Tibial nerve (tissue), 4 donors: ENCODE results near the gene B9D2. TPM values are rescaled to one million over a fixed set of nuclear protein-coding genes. Genes with fewer than 3 reads are reported as not detected.

ENCODE experiments used
- DNase-seq, 2 donors: peaks; one replicate each; pipeline ENCODE4 v3.0.0-alpha.2; 2019; ENCODE audit warnings: low spot score in 2 of 2
- H3K27ac ChIP-seq, 4 donors: fragments of 200-600 bp; sonication (generic) in 3 of 4; one replicate each; pipeline ENCODE4 v1.5.1; 2017 to 2019; ENCODE audit warnings: mild to moderate bottlenecking in 1 of 4
- H3K27me3 ChIP-seq, 2 donors: fragments of 200-600 bp; sonication (generic) in 1 of 2; one replicate each; pipeline versions ENCODE4 v1.5.1 to v1.6.0; 2017 to 2019
- H3K36me3 ChIP-seq, 3 donors: fragments of 200-600 bp; sonication (generic); one replicate each; pipeline ENCODE4 v1.5.1; 2018 to 2019
- H3K4me1 ChIP-seq, 4 donors: fragments of 200-600 bp; sonication (generic) in 3 of 4; one replicate each; pipeline ENCODE4 v1.5.1; 2017 to 2019
- H3K4me3 ChIP-seq, 4 donors: fragments of 200-600 bp; sonication (generic) in 3 of 4; one replicate each; pipeline ENCODE4 v1.5.1; 2017 to 2019; ENCODE audit warnings: mild to moderate bottlenecking in 1 of 4, moderate library complexity in 1 of 4
- H3K9me3 ChIP-seq, 4 donors: fragments of 200-600 bp; sonication (generic) in 3 of 4; one replicate each; pipeline ENCODE4 v1.5.1; 2017 to 2019
- EP300 ChIP-seq, 2 donors: sonication (generic); formaldehyde crosslinking; IDR thresholded peaks; one replicate each; pipeline ENCODE4 v1.6.1; 2017; ENCODE audit warnings: antibody characterized with exemption in 2 of 2, mild to moderate bottlenecking in 1 of 2
- POLR2A ChIP-seq, 2 donors: fragments of 450-650 bp; IDR thresholded peaks; one replicate each; pipeline ENCODE4 v1.6.1; 2017; ENCODE audit warnings: antibody characterized with exemption in 2 of 2, mild to moderate bottlenecking in 2 of 2, moderate library complexity in 2 of 2
- WGBS, 2 donors: methylation state at CpG; one replicate each; pipeline ENCODE4 v1.1.5; 2018; 5-methylcytosine and 5-hydroxymethylcytosine counted together
- total RNA-seq, 4 donors: library from RNA; depleted of rRNA; stranded (reverse); fragments of >200 nt; gene quantifications; one replicate each; pipeline ENCODE4 v1.1.0, GENCODE V29; 2016
- TF ChIP-seq, protein P1 (sequence below), 5 experiments: fragments of 200-600 bp in 3 of 5; fragments of 450-650 bp in 2 of 5; sonication (generic) in 3 of 5; IDR thresholded peaks; one replicate each; pipeline ENCODE4 v1.5.1; 2016 to 2019; ENCODE audit warnings: antibody characterized with exemption in 5 of 5, mild to moderate bottlenecking in 3 of 5, moderate library complexity in 2 of 5

Gene B9D2
- total RNA-seq, 4 donors from 2014 or later: 0.87 to 8.2 (median 3.6) TPM

GRCh38 chr19:41311072-41311471, 52.9 kb downstream of the B9D2 start:
- Histone ChIP-seq H3K4me1 (peaks cover 0 to 47% (median 27%) of the 10 kb centered on the region in 4 donors), H3K27ac (peak overlapping the region in 3 of 4 donors; percentile 93 to 99 (median 96)), H3K4me3 (peak overlapping the region; percentile 61 to 86 (median 74)), H3K9me3 (no peaks in the 10 kb centered on the region), H3K36me3 (peaks cover 0 to 42% (median 10%) of the 10 kb centered on the region in 3 donors), H3K27me3 (no peaks in the 10 kb centered on the region)
- 55 to 62% methylated on average over 5 of the region's 5 CpGs for WGBS, 2 donors
- no peak for TF ChIP-seq EP300 (IDR thresholded peaks at IDR 0.05)
- TF ChIP-seq POLR2A (IDR thresholded peaks at IDR 0.05): no peak
- TF ChIP-seq, protein P1, sequence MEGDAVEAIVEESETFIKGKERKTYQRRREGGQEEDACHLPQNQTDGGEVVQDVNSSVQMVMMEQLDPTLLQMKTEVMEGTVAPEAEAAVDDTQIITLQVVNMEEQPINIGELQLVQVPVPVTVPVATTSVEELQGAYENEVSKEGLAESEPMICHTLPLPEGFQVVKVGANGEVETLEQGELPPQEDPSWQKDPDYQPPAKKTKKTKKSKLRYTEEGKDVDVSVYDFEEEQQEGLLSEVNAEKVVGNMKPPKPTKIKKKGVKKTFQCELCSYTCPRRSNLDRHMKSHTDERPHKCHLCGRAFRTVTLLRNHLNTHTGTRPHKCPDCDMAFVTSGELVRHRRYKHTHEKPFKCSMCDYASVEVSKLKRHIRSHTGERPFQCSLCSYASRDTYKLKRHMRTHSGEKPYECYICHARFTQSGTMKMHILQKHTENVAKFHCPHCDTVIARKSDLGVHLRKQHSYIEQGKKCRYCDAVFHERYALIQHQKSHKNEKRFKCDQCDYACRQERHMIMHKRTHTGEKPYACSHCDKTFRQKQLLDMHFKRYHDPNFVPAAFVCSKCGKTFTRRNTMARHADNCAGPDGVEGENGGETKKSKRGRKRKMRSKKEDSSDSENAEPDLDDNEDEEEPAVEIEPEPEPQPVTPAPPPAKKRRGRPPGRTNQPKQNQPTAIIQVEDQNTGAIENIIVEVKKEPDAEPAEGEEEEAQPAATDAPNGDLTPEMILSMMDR (IDR thresholded peaks at IDR 0.05): no peak
- DNase-seq: no peak

- peak within 1 kb of the TSS; percentile 93 to 99 (median 96) for H3K27ac ChIP-seq
- peak; percentile 34 to 67 for TF ChIP-seq POLR2A (IDR thresholded peaks at IDR 0.05)
- TF ChIP-seq EP300 (IDR thresholded peaks at IDR 0.05): peak; percentile 56 to 88
- TF ChIP-seq, protein P1 (IDR thresholded peaks at IDR 0.05): peak in 1 of 5 experiments; percentile 40
- H3K27me3 ChIP-seq: no peaks in the 10 kb centered on the region
- H3K4me3 ChIP-seq: peak within 1 kb of the TSS; percentile 61 to 86 (median 74)
- peaks cover 0 to 47% (median 27%) of the 10 kb centered on the region in 4 donors for H3K4me1 ChIP-seq
- no peaks in the 10 kb centered on the region for H3K9me3 ChIP-seq
- H3K36me3 ChIP-seq: peaks cover 3 to 42% (median 18%) of the 10 kb centered on the region in 3 donors
- DNase-seq: peak; percentile 70 to 76
- 0% methylated on average over 37 to 47 of the region's 47 CpGs for WGBS, 2 donors
These were observed 53.7 kb downstream of the B9D2 start, which contains the start of gene CCDC97 for GRCh38 chr19:41310033-41310831. TSS of gene CCDC97 (plus strand) at chr19:41310172. CDS start at chr19:41310311, 139 bp downstream.

- Histone ChIP-seq H3K4me3 (peak overlapping the region; percentile 61 to 86 (median 74)), H3K36me3 (peaks cover 6 to 50% (median 23%) of the 10 kb centered on the region in 3 donors), H3K9me3 (no peaks in the 10 kb centered on the region), H3K27me3 (no peaks in the 10 kb centered on the region), H3K4me1 (peaks cover 0 to 50% (median 27%) of the 10 kb centered on the region in 4 donors), H3K27ac (peak overlapping the region; percentile 93 to 99 (median 96))
- 19% methylated on average over 26 of the region's 26 CpGs for WGBS, 2 donors
- TF ChIP-seq, protein P1 (IDR thresholded peaks at IDR 0.05): no peak
- no peak for TF ChIP-seq POLR2A (IDR thresholded peaks at IDR 0.05)
- TF ChIP-seq EP300 (IDR thresholded peaks at IDR 0.05): no peak
- no peak for DNase-seq
These were observed 54.5 kb downstream of the B9D2 start for GRCh38 chr19:41309180-41310032.

- no peaks in the 10 kb centered on the region for H3K27me3 ChIP-seq
- peaks cover 0 to 51% (median 27%) of the 10 kb centered on the region in 4 donors for H3K4me1 ChIP-seq
- 17 to 24% methylated on average over 8 of the region's 8 CpGs for WGBS, 2 donors
- H3K9me3 ChIP-seq: no peaks in the 10 kb centered on the region
- H3K4me3 ChIP-seq: peak overlapping the region; percentile 61 to 86 (median 74)
- peaks cover 9 to 50% (median 30%) of the 10 kb centered on the region in 3 donors for H3K36me3 ChIP-seq
- TF ChIP-seq EP300 (IDR thresholded peaks at IDR 0.05) (peak; percentile 38 to 76), POLR2A (IDR thresholded peaks at IDR 0.05) (no peak)
- TF ChIP-seq, protein P1 (IDR thresholded peaks at IDR 0.05): peak; percentile 91 to 98 (median 97)
- peak; percentile 99 to 100 for DNase-seq
- H3K27ac ChIP-seq: peak overlapping the region; percentile 93 to 99 (median 96)
These were observed 55.3 kb downstream of the B9D2 start for GRCh38 chr19:41308450-41309179.
